ENCODE measurements around the gene OSBPL5.
"Not testable (repeated sequence)": the region's sequence is repeated elsewhere in the genome, so short reads cannot be mapped to it uniquely, and the experiment has no call there.

The OSBPL5 gene

GRCh38 chr11:3123761-3124733 lies 41.1 kb downstream of the OSBPL5 start:
- no peaks in the 10 kb centered on the region for H3K9me3 Mint-ChIP-seq
- H3K4me3 Mint-ChIP-seq: no peak overlapping the region

GRCh38 chr11:3123305-3123704 lies 41.8 kb downstream of the OSBPL5 start:
- Mint-ChIP-seq H3K36me3 (ENCODE audit: low read depth) (no peaks in the 10 kb centered on the region), H3K9me3 (no peaks in the 10 kb centered on the region), H3K27ac (no peak overlapping the region), H3K4me3 (no peak overlapping the region), H3K4me1 (ENCODE audit: low read depth) (no peaks in the 10 kb centered on the region), H3K27me3 (ENCODE audit: low read depth) (no peaks in the 10 kb centered on the region)

More at GRCh38 chr11:3123761-3124733, 41.1 kb downstream of the OSBPL5 start:
- Mint-ChIP-seq H3K4me1 (ENCODE audit: low read depth) (no peaks in the 10 kb centered on the region), H3K27ac (no peak overlapping the region), H3K27me3 (ENCODE audit: low read depth) (no peaks in the 10 kb centered on the region), H3K36me3 (ENCODE audit: low read depth) (no peaks in the 10 kb centered on the region)

DNA sequence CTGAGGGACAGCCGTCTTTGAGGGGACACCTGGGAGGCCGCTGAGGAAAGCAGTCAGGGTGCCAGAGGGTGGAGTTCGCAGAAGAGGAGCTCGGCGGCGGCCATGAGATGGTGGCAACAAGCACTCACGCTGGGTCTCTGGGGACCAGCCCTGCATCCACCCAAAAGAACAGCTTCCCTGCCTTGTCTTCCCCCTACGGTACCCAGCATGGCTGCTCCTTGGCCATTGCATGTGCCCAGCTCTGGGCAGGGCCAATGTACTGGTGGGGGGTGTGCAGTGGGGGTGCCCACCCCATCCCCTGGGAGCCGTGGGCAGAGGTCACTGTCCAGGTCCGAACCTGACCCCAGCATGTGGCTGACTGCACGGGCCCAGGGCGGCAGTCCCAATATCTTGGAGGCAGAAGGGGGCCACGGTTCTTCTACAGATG lies 42.3 kb downstream of the OSBPL5 start:
- no peaks in the 10 kb centered on the region for H3K9me3 Mint-ChIP-seq
- no peak overlapping the region for H3K27ac Mint-ChIP-seq
- H3K36me3 Mint-ChIP-seq (ENCODE audit: low read depth): no peaks in the 10 kb centered on the region
- no peaks in the 10 kb centered on the region for H3K27me3 Mint-ChIP-seq (ENCODE audit: low read depth)
- H3K4me1 Mint-ChIP-seq (ENCODE audit: low read depth): no peaks in the 10 kb centered on the region
- no peak overlapping the region for H3K4me3 Mint-ChIP-seq

DNA sequence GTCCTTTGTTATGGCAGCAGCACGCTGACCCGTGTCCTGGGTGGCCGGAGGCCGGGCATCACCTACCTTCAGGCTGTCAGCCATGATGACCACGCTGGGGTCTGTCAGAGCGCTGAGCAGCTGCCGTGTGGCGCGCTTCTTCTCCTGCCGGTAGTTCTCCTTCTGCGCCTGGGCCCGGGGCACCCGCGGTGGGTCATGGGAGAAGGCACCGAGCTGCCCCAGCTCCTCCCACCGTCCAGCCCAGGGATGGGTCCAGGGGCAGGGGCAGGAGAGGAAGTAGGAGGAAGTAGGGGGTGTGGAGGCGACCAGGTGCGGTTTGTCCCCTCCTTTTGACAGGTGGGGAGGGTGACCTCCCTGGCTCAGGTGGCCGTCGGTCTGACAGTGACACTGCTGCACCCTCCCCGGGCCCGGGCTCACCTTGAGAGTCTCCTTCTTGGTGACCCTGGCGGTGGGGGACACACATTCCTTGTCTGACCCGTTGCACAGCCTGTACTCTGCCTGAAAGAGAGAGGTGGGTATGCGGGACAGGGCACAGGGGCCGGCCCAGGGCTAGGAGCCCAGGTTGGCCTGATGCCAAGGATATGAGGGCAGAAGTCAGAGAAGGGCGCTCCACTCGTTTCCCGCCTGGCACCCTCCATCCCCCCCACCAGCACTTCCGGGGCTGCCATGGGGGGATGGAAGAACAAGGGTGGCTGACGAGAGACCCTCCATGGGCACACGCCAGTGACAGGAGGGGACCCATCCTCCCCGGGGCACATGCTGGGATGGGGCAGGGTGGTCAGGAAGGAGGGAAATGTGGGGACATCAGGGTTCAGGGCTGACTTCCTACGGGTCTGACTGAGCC lies 43.0 kb downstream of the OSBPL5 start:
- H3K9me3 Mint-ChIP-seq: no peaks in the 10 kb centered on the region
- no peak overlapping the region for H3K27ac Mint-ChIP-seq
- H3K4me1 Mint-ChIP-seq (ENCODE audit: low read depth): no peaks in the 10 kb centered on the region

DNA sequence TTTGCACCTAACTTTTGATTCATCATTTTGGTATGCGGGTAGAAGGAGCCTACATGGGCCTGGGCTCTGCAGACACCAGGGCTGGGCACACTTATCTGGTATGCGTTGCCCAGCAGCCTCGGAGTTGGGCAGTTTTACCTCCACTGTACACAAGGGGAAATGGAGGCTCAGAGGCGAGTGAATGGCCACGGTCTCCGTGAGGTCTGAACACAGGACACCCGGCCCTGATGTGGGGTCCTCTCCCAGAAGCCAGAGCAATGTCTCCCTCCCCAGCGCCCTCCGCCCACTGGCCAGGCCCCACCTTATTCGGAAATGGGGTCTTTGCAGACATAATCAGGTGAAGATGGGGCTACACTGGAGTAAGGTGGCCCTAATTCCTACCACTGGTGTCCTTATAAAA lies 43.7 kb downstream of the OSBPL5 start:
- H3K27me3 Mint-ChIP-seq (ENCODE audit: low read depth): no peaks in the 10 kb centered on the region
- H3K9me3 Mint-ChIP-seq: no peaks in the 10 kb centered on the region
- H3K27ac Mint-ChIP-seq: no peak overlapping the region
- no peaks in the 10 kb centered on the region for H3K4me1 Mint-ChIP-seq (ENCODE audit: low read depth)
- no peak overlapping the region for H3K4me3 Mint-ChIP-seq
- no peaks in the 10 kb centered on the region for H3K36me3 Mint-ChIP-seq (ENCODE audit: low read depth)

More for the DNA sequence above, 43.0 kb downstream of the OSBPL5 start:
- Mint-ChIP-seq H3K36me3 (ENCODE audit: low read depth) (no peaks in the 10 kb centered on the region), H3K4me3 (no peak overlapping the region), H3K27me3 (ENCODE audit: low read depth) (no peaks in the 10 kb centered on the region)

DNA sequence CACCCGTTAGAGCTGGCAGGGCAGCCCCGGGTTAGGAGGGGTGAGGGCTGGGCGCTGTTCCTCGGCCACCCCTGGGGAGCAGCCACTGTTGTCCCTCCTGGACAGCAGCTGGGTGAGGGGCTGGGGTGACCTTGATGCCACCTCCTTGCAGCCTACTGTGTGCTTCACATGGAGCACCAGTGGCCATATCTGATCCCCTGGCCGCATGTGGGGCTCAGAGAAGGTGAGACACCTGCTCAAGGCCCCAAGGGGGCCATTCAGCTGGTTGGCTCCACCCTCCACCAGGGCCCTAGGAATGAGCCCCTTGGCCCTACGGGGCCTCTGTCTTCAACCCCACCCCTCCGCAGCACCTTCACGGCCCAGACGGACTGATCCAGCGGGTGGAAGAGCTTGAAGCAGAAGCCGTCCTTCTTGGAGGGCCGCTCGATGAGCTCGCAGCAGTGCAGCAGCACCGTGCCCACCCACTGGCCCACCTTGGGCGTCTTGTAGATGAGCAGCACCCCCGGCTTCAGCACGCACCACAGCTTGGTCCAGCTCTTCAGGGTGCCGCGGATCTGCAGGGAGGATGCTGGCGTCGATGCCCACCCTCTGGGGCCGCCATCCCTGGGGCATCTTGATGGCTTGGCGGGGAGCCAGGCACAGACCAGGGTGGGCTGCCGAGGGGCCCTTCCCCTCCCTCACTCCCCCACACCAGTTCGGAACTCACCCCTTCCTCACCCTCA lies 44.9 kb downstream of the OSBPL5 start:
- no peak overlapping the region for H3K27ac Mint-ChIP-seq
- no peak overlapping the region for H3K4me3 Mint-ChIP-seq
- no peaks in the 10 kb centered on the region for H3K27me3 Mint-ChIP-seq (ENCODE audit: low read depth)
- peaks cover 3% of the 10 kb centered on the region for H3K9me3 Mint-ChIP-seq
- no peaks in the 10 kb centered on the region for H3K36me3 Mint-ChIP-seq (ENCODE audit: low read depth)
- H3K4me1 Mint-ChIP-seq (ENCODE audit: low read depth): no peaks in the 10 kb centered on the region

DNA sequence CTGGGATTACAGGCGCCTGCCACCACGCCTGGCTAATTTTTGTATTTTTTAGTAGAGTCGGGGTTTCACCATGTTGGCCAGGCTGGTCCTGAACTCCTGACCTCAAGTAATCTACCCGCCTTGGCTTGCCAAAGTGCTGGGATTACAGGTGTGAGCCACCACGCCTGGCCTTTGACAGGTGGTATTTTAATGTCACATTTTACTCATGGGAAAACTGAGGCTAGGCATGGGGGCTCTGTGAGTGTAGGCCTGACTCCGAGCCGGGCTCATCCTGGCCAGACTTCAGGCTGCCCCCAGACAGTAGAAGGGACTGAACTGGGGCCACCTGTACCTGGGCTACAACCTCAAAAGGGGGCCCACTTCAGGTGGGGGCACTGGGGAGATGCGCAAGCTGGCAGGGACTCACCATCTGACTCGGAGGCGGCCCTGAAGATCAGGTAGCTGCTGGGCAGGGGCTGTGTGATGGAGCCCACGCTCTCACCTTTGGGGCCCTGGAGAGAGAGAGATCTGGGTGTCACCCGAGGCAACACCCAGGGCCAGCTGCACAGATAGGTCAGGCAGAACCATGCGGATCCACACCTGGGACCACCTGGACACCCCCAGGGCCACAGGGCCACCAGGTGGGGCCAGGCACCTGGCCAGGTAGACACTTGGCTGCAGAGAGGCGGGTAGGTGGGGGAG lies 45.8 kb downstream of the OSBPL5 start:
- Mint-ChIP-seq H3K27me3 (ENCODE audit: low read depth) (no peaks in the 10 kb centered on the region), H3K27ac (no peak overlapping the region)

DNA sequence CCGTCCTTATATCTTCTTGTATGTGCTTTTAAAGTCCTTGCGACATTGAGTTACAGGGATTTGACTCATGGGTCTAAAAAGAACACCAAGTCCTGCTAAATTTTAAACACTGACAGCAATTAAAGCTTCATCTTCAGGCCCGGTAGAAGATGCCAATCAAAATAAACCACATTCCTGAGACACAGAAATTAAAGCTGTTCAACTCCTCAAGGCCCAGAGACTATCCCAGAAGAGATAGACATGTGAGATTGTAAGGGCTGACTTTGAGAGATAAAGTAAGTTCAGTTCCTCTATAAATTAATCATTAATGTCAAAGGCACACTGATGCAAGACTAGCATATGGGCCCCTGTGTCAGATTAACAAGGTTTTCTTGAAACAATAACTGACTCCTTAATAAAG lies 49.8 kb downstream of the OSBPL5 start:
- peaks cover 1% of the 10 kb centered on the region for H3K36me3 Mint-ChIP-seq (ENCODE audit: low read depth)
- no peaks in the 10 kb centered on the region for H3K4me1 Mint-ChIP-seq (ENCODE audit: low read depth)
- no peak overlapping the region for H3K4me3 Mint-ChIP-seq
- H3K9me3 Mint-ChIP-seq: peaks cover 13% of the 10 kb centered on the region
- no peak overlapping the region for H3K27ac Mint-ChIP-seq
- H3K27me3 Mint-ChIP-seq (ENCODE audit: low read depth): no peaks in the 10 kb centered on the region

More for the DNA sequence above, 45.8 kb downstream of the OSBPL5 start:
- Mint-ChIP-seq H3K36me3 (ENCODE audit: low read depth) (peaks cover 1% of the 10 kb centered on the region), H3K4me3 (no peak overlapping the region), H3K9me3 (peaks cover 8% of the 10 kb centered on the region), H3K4me1 (ENCODE audit: low read depth) (no peaks in the 10 kb centered on the region)

- not testable (repeated sequence) for H3K27me3 Mint-ChIP-seq (ENCODE audit: low read depth); H3K27ac Mint-ChIP-seq; H3K36me3 Mint-ChIP-seq (ENCODE audit: low read depth); H3K4me3 Mint-ChIP-seq; H3K4me1 Mint-ChIP-seq (ENCODE audit: low read depth)
- H3K9me3 Mint-ChIP-seq: peaks cover 13% of the 10 kb centered on the region
These were observed 51.4 kb downstream of the OSBPL5 start for GRCh38 chr11:3113661-3114060.

GRCh38 chr11:3111919-3112690 lies 53.0 kb downstream of the OSBPL5 start:
- peaks cover 1% of the 10 kb centered on the region for H3K36me3 Mint-ChIP-seq (ENCODE audit: low read depth)
- H3K4me3 Mint-ChIP-seq: no peak overlapping the region
- no peaks in the 10 kb centered on the region for H3K27me3 Mint-ChIP-seq (ENCODE audit: low read depth)
- H3K4me1 Mint-ChIP-seq (ENCODE audit: low read depth): no peaks in the 10 kb centered on the region
- H3K27ac Mint-ChIP-seq: no peak overlapping the region
- H3K9me3 Mint-ChIP-seq: peaks cover 13% of the 10 kb centered on the region

GRCh38 chr11:3111466-3111865 lies 53.6 kb downstream of the OSBPL5 start:
- Mint-ChIP-seq H3K4me3 (no peak overlapping the region), H3K4me1 (ENCODE audit: low read depth) (no peaks in the 10 kb centered on the region), H3K9me3 (peaks cover 13% of the 10 kb centered on the region), H3K27me3 (ENCODE audit: low read depth) (no peaks in the 10 kb centered on the region), H3K27ac (no peak overlapping the region), H3K36me3 (ENCODE audit: low read depth) (peaks cover 1% of the 10 kb centered on the region)

- H3K27ac Mint-ChIP-seq: no peak overlapping the region
These were observed 55.0 kb downstream of the OSBPL5 start for GRCh38 chr11:3109921-3110706.

DNA sequence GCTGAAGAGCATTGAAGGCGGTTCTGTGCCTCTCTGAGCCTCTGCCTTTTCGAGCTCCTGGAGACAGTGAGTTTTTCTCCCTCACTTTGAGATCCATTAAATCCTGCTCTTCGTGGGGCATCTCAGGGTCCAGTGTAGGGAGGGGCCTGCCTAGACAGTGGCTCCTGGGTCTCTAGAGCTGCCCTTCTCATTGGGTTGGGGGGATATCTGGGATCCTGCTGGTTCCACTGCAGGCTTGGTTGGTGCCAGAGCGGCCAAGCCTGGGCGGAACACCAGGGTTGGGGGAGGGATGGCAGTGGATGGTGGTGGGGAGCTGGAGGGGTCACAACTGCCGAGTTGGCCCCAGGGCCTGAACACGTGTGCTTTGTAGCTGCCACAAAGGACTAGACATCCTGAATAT lies 55.7 kb downstream of the OSBPL5 start:
- Mint-ChIP-seq H3K27me3 (ENCODE audit: low read depth) (no peaks in the 10 kb centered on the region), H3K36me3 (ENCODE audit: low read depth) (no peaks in the 10 kb centered on the region), H3K9me3 (peaks cover 5% of the 10 kb centered on the region), H3K4me3 (no peak overlapping the region), H3K27ac (no peak overlapping the region), H3K4me1 (ENCODE audit: low read depth) (no peaks in the 10 kb centered on the region)

More at GRCh38 chr11:3109921-3110706, 55.0 kb downstream of the OSBPL5 start:
- H3K9me3 Mint-ChIP-seq: peaks cover 9% of the 10 kb centered on the region
- no peaks in the 10 kb centered on the region for H3K4me1 Mint-ChIP-seq (ENCODE audit: low read depth)
- no peak overlapping the region for H3K4me3 Mint-ChIP-seq
- H3K36me3 Mint-ChIP-seq (ENCODE audit: low read depth): peaks cover 1% of the 10 kb centered on the region
- H3K27me3 Mint-ChIP-seq (ENCODE audit: low read depth): no peaks in the 10 kb centered on the region

Measured in T-helper 1 cell treated with Interleukin-12 subunit alpha and Interleukin-12 subunit beta and Interleukin-4 antibody, amounts not matched to agents 30 μg/mL and 1 μg/mL, for 36 hours (primary cell).